Measurements from ENCODE around the gene TMEM19.
A peak's percentile ranks its signal among the peaks of the same experiment; 100 is the strongest.

TMEM19 gene

GRCh38 chr12:71685914-71686657, at the start of gene TMEM19:
TMEM19 (plus strand) TSS chr12:71686082; CDS start chr12:71686681, 599 bp downstream.
- DNase-seq (peak; percentile 85), ATAC-seq (peak; percentile 94)

GRCh38 chr12:71636704-71637115, 49.2 kb upstream of the TMEM19 start:
- no peak for ATAC-seq
- DNase-seq: no peak

DNA sequence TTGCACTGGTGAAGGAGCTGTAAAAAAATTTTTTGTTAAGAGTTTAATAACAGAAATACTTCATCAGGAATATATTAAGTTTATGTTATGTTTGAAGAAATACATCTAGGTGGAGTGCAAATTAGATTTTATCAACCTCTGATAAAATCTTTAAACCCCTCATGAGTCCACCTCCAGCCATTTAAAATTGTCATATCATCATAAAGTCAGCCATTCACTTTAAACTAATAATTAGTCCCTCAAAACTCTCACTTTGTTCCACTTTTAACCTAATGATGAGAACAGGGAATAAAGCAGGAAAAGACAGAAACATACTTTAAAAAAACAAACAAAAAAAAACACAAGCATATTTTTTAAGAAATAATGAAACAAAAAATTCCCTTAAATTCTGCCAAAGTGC, 47.4 kb upstream of the TMEM19 start:
- no peak for ATAC-seq

GRCh38 chr12:71639341-71639760, 46.5 kb upstream of the TMEM19 start:
- ATAC-seq: peak; percentile 51
- DNase-seq: no peak

More for the DNA sequence above, 47.4 kb upstream of the TMEM19 start:
- DNase-seq: no peak

GRCh38 chr12:71640316-71640715, 45.6 kb upstream of the TMEM19 start:
- ATAC-seq: no peak
- DNase-seq: no peak

DNA sequence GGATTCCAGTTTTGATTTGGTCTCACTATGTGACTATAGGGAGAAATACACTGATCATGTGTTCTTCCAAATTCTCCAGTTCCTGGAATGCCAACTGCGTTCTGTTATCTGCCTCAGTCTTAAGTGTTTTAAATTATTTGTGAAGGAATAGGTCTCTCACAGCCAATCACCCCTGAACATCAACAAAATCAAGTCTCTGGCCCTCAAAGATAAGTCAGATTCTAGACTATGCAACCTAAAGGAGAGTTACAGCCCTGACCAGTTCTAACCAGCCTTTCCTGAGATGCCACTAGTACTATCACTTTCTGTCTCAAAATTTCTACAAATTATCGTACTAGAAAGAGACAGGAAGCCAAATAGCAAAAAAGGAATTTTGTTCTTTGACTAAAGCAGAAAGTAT, 44.5 kb upstream of the TMEM19 start:
- ATAC-seq (no peak), DNase-seq (no peak)

- ATAC-seq (peak; percentile 51), DNase-seq (no peak)
These were observed 43.6 kb upstream of the TMEM19 start for GRCh38 chr12:71642264-71642663.

GRCh38 chr12:71645268-71645667, 40.6 kb upstream of the TMEM19 start:
- DNase-seq (no peak), ATAC-seq (no peak)

DNA sequence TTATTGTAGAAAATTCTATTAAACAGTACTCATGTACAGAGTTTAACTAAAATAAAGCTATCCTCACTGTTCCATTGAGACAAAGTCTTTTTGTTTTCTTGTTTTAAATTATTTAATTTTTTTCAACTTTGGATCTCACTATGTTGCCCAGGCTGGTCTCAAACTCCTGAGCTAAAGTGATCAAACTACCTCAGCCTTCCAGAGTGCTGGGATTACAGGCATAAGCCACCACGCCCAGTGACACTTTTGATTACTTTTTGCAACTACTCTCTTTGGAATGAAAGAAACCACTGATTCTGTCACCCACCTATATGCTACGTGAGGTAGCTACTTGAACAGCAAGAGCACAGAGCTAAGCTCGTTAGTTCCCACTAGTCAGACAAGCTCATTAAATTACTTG, 39.4 kb upstream of the TMEM19 start:
- DNase-seq: no peak
- ATAC-seq: no peak

- ATAC-seq (no peak), DNase-seq (no peak)
These were observed 37.3 kb upstream of the TMEM19 start for GRCh38 chr12:71648537-71648936.

DNA sequence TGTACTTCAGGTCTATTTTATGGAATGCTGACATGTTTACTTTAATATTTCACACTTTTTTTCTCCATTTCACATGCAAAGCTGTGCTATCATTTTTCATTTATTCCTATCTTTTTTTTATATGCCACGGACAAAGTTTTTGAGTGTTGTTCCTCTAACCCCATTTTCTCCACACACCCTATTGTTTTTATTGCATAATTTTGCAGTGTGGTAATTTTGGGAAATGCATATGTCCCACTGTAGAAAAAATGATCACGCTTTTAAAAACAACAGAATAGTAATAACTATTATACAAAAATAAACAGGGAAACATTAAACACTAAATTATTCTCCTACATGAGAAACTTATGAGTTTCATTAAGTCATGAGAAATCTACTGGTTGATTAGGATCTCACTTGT, 36.5 kb upstream of the TMEM19 start:
- ATAC-seq: no peak
- DNase-seq: no peak

- DNase-seq (no peak), ATAC-seq (no peak)
These were observed 33.2 kb upstream of the TMEM19 start for GRCh38 chr12:71652656-71653055.

- DNase-seq (no peak), ATAC-seq (no peak)
These were observed 32.7 kb upstream of the TMEM19 start for GRCh38 chr12:71653137-71653536.

GRCh38 chr12:71654200-71654599, 31.7 kb upstream of the TMEM19 start:
- ATAC-seq (no peak), DNase-seq (no peak)

GRCh38 chr12:71655495-71655894, 30.4 kb upstream of the TMEM19 start:
- ATAC-seq (no peak), DNase-seq (no peak)

DNA sequence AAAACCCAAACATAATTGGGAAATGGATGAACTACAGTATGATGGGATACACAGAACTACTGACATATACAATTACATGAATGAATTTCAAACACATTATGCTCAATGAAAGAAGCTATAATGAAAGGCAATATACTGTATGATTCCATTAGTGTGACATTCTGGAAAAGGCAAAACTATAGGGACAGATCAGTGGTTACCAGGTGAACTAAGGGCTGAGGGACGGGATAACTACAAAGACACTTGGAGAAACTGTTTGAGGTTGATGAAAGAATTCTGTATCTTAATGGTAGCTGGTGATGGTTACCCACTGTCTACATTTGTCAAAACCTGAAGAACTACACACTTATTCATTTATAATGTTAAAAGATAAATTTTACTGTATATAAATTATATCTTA, 30.0 kb upstream of the TMEM19 start:
- DNase-seq (no peak), ATAC-seq (no peak)

DNA sequence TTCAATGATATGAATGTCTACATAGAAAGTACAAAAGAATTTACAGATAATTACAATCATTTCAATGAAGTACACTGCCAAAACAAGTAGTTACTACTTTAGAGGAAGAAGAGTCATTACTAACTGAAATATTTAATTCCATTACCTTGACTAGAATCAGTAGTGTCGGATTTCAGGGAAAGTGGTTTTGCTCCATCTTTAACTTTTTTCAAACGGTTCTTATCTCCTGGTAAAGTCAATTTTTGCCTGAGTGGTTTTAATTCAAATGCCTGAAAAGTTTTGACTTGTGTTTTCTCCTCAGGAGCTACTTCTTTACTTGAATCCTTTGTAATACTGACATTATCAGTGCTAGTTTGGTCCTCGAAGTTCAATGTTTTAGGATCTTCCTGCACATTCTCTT, 29.1 kb upstream of the TMEM19 start:
- DNase-seq (no peak), ATAC-seq (no peak)

- DNase-seq (no peak), ATAC-seq (no peak)
These were observed 23.8 kb upstream of the TMEM19 start for GRCh38 chr12:71661977-71662530.

GRCh38 chr12:71662849-71663560, 22.9 kb upstream of the TMEM19 start:
- peak; percentile 70 for ATAC-seq
- peak; percentile 74 for DNase-seq

- peak; percentile 87 for DNase-seq
- peak; percentile 91 for ATAC-seq
These were observed 22.1 kb upstream of the TMEM19 start, which contains the start of the genes THAP2 and ZFC3H1 for GRCh38 chr12:71663561-71664410. THAP2 (plus strand) TSS chr12:71664301; CDS start chr12:71664510, 209 bp downstream. ZFC3H1 (minus strand) TSS chr12:71663848; CDS start chr12:71663610, 238 bp downstream.

- DNase-seq (no peak), ATAC-seq (no peak)
These were observed 21.3 kb upstream of the TMEM19 start for GRCh38 chr12:71664411-71665089.

- no peak for ATAC-seq
- DNase-seq: no peak
These were observed 20.8 kb upstream of the TMEM19 start for GRCh38 chr12:71665090-71665463.

Data from stimulated activated naive CD8-positive, alpha-beta T cell treated with anti-CD3 and anti-CD28 coated beads, Interleukin-15, Interleukin-2, amounts not matched to agents 100 U/mL and 50 U/mL, for 24 hours (primary cell).